ENCODE measurements around the gene NRSN2.
A peak's percentile ranks its signal among the peaks of the same experiment; 100 is the strongest.
"Not testable (repeated sequence)": the region's sequence is repeated elsewhere in the genome, so short reads cannot be mapped to it uniquely, and the experiment has no call there.

NRSN2 gene

DNA sequence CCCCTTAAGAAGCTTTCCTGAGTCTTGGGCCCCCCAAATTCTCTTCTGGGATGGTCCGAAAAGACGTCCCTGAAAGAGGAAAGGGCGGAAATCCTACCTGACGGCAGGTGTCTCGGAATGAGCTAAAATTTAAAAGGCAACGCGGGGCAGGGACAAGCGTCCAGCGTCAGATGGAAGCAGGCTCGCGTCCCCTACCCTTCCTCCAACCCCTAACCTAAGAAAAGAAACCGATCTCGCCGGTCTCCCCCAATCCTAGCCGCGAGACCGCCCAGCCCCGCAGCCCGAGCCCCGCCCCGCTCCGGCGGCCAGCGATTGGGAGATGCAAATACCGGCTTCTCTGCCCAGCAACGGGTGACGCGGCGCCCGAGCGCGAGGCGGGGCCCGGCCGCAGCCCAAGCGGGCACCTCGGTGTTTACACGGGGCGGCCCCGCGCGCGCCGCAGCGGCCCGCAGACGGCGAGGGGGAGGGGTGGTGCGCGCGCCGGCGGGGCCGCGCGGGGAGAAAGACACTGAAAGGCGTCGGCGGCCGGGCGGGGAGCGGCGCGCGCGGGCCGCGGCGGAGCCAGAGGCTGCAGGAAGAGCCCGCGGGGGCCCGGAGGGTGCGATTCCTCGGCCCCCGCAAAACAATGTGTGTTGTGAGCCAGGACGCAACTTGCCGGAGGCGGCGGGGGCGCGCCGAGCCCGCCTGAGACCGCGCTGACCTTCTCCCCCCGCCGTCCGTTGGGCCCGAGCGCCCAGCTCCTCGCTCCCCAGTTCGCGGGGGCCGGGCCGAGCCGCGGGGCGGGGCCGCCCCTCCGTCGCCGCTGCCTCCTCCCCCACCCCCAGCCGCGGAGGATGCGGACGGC is 21.6 kb upstream of the NRSN2 start, which contains the start of gene SOX12:
Gene SOX12, plus strand, starts transcription at position 508 of the 844 bp plus-strand sequence. CDS start 373 bp downstream, outside the sequence.
- peak; percentile 86 for DNase-seq

DNA sequence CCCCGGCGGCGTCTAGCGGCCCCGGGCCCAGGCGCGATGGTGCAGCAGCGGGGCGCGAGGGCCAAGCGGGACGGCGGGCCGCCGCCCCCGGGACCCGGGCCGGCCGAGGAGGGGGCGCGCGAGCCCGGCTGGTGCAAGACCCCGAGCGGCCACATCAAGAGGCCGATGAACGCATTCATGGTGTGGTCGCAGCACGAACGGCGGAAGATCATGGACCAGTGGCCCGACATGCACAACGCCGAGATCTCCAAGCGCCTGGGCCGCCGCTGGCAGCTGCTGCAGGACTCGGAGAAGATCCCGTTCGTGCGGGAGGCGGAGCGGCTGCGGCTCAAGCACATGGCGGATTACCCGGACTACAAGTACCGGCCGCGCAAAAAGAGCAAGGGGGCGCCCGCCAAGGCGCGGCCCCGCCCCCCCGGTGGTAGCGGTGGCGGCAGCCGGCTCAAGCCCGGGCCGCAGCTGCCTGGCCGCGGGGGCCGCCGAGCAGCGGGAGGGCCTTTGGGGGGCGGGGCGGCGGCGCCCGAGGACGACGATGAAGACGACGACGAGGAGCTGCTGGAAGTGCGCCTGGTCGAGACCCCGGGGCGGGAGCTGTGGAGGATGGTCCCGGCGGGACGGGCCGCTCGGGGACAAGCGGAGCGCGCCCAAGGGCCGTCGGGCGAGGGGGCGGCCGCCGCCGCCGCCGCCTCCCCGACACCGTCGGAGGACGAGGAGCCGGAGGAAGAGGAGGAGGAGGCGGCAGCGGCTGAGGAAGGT is 20.8 kb upstream of the NRSN2 start:
- DNase-seq = no peak

DNA sequence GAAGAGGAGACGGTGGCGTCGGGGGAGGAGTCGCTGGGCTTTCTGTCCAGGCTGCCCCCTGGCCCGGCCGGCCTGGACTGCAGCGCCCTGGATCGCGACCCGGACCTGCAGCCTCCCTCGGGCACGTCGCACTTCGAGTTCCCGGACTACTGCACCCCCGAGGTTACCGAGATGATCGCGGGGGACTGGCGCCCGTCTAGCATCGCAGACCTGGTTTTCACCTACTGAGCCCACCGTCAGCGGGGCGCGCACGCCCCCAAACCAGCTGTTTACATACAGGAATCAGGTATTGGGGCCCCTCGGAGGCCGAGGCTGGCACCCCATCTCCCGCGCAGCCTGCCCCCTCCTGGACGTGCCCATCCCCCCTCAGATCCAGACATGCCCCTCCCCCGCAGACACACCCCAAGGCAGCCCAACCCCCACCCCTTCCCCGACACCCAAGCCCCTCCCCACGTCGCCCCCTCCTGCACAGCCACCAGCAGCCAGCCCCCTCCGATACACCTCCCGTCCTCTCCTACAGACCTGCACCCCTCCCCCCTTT is 20.2 kb upstream of the NRSN2 start:
- DNase-seq = no peak

DNA sequence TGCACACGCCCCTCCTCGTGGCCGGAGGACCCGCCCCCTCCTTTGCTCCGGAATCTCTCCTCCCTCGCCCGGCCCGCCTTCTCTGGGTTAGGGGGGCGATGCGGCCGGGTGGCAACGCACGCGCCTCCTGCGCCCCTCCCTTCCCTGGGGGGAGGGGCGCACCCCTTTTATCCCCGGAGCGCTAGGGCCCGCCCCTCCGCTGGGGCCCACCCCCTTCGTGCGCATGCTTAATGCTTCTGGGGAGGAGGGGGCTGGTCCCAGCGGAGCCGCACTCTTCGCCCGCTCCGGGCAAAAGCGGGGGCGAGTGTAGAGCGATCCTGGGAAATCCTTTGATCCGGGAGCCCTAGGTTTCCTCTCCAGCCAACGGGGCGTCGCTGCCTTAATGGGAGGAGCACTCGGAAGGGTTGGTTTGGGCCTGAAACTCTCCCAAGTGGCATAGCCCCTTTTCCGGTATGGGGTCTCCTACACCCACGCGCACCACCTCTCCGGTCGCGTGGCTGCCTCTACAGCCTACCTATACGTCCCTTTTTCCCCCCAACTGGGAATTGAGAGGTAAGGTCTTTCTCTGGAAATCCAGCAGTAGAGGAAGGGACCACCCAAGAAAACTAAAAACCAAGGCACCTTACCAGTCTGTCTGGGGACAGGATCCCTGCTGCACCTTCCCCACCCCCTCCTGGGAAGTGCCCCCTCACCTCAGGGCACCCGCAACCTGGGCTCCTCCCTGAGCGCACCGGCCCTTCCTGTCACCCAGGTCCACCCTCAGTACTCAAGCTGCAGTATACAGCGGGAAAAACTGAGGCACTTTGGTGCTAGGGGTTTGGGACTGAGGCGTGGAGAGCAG is 19.5 kb upstream of the NRSN2 start:
- no peak for DNase-seq

DNA sequence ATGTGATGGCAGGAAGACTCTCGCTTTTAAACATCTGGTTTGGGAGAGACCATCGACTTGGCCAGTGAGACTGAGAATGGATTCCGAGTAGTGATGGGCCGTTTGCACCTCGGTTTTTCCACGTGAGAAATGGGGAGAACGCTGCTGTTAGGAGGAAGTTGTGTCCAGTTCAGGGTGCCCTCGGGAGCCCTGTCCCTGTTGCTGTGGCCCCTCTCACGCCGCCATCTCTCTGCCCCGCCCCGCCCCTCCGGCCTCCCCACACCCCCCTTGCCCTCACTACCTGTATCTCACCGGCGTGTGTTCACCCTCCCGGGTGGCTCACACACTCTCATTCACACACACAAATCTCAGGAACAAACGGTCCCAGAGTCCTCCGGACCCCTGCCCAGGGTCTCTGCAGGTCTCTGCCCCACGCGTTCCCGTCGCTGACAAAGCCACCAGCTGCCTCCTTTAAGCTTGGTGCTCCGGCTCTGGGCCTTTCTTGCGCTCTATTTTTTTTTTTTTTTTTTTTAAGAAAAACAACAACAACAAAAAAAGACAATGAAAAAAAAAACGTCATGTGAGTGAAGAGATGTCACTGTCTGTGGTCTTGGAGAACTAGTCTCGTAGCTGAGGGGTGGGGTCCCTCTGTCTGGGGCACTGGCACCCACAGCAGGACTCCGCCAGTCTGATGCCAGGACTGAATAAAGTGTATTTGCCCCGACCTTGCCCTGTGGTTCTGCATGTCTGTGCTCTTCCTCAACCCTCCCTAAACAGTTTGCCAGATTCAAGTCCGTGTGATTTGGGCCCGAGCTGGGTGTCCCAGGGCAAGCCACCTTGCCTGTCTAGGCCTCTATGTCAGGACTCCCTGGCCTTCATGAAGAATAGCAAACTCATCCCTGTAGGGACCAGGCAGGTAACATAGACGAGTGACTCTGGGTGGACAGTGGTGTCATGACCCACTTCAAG is 18.6 kb upstream of the NRSN2 start:
- DNase-seq = no peak

DNA sequence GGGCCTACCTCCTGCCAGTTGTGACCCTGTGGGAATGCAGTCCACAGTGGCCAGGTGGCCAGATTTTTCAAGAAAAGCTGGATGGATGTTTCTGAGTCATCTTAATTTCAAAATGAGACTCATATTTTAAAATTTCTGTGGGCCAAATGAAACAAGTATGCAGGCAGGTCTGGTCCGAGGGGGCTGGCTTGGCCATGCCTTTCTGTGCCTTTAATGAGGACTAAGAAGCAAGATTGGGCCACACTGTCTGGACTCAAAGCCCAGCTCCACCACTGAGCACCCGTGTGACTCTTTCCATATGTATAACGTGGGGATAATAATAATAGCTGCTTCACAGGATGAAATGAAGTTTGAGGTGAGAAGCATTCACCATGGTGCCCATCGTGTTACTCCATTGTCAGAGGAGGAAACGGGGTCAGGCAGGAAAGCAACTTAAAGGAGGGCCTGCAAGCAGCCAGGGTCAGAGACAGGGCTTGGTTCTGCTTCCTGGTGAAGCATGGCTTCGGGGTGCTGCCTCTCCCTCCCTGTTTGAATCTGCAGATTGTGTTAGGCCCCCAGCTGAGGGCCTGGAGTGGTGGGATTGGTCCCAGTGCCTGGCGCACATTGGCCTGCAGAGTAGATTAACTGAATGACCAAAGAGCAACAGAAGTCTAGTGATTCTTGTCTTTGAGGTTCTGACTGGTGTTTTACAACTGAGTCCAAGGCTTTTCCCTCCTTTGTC is 17.8 kb upstream of the NRSN2 start:
- DNase-seq = no peak

DNA sequence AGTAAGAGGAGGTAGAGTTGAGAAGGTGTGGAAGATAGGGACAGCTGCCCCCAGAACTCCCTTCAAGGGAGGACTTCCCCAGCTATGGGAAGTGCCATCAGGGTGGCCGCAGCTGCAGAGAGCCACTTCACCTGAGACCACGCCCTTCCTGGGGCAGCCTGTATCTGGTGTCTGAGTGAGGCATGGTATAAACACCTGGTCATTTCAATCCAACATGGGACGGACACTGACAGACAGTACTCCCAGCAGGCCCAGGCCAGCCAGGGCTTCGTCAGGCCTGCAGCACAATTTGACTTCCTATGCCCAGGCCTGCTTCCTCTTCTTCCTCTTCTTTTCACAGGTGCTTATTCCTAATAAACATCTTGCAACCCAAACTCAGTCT is 17.1 kb upstream of the NRSN2 start:
- no peak for DNase-seq

DNA sequence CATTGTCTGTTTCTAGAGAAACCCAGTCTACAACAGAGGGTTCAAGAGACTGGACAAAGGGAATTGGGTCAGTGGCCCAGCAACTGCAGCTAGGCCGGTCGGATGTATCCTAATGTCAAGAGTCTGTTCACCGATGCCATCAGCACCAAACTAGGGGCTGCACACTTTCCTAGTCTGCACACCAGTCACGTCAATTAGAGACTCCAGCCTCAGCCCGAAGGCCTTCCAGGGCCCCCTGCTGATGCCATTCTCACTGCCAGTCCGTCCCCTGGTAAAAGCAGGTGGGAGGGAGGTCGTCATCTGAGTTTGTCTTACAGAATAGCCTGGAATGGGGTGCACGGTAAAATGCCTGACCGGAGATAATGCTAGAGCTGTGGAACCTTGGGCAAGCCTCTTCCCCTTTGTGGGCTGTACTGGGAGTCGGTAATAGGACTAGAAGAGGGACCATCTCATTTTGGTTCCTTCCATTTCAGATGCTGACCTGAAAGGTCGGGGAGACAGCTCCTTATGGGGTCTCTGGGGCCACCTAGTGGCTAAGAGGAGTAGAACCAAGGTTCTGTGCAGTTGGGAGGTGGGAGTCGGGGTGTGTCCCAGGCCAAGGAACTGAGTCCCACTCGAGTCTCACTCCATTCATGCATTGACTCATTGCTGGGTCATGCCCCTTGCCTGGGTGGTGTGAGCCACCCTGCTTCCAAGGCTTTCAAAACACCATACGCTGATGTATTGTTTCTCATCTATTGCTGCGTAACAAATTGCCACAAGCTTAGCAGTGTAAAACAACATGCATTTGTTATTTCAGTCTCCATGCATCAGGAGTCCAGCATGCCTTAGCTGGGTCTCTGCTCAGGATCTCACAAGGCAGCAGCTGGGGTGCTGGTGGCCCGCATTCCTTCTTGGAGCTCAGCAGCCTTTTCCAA is 16.4 kb upstream of the NRSN2 start:
- DNase-seq = peak; percentile 17

DNA sequence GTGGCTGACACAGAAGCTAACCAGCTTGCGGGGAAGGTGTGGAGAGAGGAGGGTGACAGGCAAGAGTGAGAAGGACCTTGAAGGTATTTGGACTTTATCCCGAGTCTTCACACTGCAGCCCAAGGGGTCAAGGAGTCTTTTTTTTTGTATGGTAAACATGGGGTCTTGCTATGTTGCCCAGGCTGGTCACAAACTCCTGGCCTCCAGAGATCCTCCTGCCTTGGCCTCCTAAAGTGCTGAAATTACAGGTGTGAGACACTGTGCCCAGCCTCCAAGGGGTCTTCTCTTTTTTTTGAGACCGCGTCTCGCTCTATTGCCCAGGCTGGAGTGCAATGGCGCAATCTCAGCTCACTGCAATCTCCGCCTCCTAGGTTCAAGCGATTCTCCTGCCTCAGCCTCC is 12.3 kb upstream of the NRSN2 start:
- no peak for DNase-seq

DNA sequence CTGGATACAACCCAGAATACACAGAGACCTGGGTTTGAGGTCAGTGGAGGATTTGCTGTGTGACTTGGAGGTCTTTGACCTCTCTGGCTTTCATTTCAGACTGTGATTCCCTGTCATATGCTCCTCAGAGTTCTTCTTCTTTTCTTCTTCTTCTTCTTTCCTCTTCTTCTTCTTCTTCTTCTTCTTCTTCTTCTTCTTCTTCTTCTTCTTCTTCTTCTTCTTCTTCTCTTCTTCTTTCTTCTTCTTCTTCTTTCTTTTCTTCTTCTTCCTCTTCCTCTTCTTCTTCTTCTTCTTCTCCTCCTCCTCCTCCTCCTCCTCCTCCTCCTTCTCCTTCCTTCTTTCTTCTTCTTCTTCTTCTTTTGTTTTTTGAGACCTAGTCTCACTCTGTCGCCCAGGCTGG is 10.9 kb upstream of the NRSN2 start:
- DNase-seq = not testable (repeated sequence)

DNA sequence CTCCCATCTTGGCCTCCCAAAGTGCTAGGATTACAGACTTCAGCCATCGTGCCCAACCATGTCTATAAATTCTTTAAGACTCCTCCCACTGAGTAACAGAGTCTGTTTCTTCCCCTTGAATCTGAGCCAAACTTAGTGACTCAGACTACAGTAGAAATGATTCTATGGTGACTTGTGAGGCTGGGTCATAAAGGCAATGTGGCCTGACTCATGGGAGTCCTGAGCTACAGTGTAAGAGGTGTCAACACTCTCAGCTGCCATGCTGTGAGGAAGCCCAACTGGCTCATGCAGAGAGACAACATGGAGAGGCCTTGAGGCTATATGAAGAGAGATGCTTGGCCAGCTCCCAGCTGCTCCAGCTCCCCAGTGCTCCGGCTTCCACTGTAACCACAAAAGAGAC is 5.2 kb upstream of the NRSN2 start:
- no peak for DNase-seq

DNA sequence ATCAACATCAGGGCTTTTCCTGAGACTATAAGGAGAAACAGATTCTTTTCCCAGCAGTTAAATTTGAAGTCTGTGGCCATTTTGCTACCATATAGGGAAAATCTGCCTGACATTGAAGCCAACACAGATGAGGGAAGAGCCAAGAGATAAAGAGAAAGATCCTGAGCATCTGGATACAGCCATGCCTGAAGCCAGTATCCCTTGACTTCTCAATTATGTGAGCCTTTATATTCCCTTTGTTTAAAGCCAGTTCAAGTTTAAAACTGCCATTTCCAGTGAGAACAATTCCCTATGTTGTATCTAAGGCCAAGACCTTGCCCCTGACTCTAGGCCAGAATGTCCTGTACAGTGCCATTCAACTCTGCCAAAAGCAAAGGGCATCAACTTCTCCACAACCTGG is 3.8 kb upstream of the NRSN2 start:
- no peak for DNase-seq

DNA sequence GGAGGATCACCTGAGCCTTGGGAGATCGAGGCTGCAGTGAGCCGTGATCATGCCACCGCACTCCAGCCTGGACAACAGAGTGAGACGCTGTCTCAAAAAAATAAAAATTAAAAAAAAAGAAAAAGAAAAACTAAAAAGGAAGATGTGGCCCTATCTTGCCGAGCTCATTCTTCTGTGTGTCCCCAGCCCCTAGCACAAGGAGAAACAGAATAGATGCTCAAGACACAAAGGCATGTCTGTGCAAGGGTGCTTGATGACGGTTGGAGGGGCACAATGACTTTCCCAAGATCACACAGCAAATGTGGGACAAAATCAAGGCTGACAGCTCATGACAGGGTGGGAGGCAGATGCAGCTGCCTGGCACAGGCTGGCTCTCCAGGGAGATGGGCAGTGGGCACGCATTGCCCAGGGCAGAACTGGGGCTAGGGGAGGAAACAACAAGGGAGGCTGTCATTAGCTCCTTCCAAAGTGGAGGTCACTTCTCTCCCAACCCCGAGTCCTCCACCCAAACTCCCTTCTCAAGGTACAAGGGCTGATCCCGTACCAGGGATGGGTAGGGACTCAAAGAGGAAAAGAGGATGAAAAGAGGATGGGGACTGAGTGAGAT is 775 bp upstream of the NRSN2 start:
- no peak for DNase-seq

DNA sequence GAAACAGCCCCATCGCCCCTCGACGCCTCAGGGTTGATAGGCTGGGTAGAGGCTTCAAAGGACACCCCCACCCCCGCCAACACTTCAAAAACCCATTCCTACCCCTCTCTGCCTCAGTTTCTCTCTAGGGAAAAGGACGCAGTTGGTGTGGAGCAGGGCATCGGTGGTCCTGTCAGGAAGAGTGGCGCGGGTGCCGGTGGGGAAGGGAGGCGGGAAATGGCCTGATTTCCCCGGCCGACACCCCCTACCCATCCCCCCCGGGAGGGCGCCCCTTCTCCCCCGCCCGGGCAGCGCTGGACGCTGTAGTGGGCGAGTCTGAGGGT is 367 bp downstream of the NRSN2 start:
- no peak for DNase-seq

DNA sequence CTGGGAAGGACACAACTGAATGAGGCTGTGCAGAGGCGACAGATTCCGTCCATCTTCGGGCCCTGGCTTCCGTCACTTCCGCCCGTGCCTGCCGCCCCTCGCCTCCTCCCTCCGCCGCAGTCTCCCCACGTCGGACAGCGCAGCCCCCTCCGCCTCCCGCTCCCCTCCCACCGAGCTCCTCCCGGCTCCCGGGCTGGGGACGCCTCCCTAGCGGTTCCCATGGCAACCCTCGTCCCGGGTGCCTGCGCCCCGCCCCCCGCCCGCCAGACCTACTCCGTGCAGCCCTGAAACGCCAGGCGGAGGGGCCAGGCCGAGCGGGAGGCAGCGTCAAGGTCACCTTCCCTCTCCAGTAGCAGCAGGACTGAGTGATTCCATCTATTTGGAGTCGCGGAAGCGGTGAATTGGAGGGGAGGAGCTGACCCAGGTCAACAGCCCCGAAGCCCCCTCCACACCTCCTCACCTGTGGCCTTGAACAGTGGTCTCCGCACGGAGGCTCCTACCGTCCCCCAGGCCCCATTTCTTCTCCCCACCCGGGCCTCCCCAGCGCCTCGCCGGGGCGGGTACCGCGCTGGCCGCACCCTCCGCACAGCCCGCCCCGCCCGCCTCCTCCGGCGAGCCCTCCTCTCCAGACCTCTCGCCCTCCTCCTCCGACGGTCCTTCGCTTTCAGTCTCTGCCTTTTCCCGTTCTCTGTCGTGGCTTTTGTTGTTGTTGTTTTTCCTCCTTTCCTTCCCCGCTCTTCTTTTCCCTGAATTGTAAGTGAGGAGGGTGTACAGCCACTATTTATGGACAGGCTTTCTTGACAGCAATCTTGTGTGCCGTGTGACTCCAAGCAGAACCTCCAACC is 951 bp downstream of the NRSN2 start:
- DNase-seq = peak; percentile 59

DNA sequence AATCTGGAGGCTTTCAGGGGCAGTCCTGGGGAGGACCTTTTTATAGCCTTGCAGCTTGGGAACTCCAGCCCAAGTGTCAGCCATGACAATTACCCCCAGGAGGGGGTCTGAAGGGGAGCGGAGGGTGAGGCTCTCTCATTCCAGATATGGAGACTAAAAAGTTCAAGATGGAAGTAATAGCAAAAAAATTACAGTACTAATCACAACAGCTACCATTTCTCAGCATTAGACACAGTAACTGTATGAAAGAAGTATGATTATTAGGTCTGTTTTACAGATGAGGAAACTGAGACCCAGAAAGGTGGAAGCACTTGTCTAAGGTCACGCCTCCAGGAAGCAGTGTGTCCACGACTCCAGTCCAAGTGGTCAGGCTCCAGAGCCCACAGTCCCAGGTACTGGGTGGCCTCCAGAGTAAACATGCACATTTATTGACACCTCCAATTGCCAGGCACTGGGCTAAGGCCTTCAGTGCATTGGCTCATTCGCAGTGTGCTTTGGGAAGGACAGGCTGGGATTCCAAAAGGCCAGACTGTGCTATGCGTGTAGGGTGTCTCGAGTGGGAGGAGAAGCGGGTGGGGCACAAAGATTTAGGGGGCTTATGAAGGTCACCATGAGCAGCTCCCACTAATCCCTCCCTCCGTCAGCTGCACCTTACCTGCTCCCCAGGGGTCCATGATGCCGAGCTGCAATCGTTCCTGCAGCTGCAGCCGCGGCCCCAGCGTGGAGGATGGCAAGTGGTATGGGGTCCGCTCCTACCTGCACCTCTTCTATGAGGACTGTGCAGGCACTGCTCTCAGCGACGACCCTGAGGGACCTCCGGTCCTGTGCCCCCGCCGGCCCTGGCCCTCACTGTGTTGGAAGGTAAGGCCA is 2.3 kb downstream of the NRSN2 start:
- DNase-seq = no peak

DNA sequence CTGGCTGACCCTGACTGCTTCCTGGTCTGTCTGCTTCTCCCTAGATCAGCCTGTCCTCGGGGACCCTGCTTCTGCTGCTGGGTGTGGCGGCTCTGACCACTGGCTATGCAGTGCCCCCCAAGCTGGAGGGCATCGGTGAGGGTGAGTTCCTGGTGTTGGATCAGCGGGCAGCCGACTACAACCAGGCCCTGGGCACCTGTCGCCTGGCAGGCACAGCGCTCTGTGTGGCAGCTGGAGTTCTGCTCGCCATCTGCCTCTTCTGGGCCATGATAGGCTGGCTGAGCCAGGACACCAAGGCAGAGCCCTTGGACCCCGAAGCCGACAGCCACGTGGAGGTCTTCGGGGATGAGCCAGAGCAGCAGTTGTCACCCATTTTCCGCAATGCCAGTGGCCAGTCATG is 6.3 kb downstream of the NRSN2 start:
- DNase-seq = no peak

All from NK-92 treated with Interleukin-12 subunit alpha and Interleukin-12 subunit beta, amount 100 ng/mL, for 24 hours (cell line).